ENCODE data around the gene TNPO1.
"Not testable (repeated sequence)": the region's sequence is repeated elsewhere in the genome, so short reads cannot be mapped to it uniquely, and the experiment has no call there.

- not testable (repeated sequence) for TF ChIP-seq CTCF (IDR thresholded peaks at IDR 0.05; ENCODE audit: poor library complexity, severe bottlenecking); POLR2AphosphoS5 (IDR thresholded peaks at IDR 0.05); RAD21 (conservative IDR thresholded peaks at IDR 0.05); MXI1 (conservative IDR thresholded peaks at IDR 0.05; ENCODE audit: poor library complexity, severe bottlenecking); REST (IDR thresholded peaks at IDR 0.05; ENCODE audit: borderline replicate concordance)
Observed at GRCh38 chr5:72932686-72933085, 116.2 kb downstream of the TNPO1 start.
